Activated effector memory CD4-positive, alpha-beta T cell treated with anti-CD3 and anti-CD28 coated beads, Interleukin-2, amount 50 U/mL, for 16 hours (primary cell): ENCODE data around the gene RIC8A.
A peak's percentile ranks its signal among the peaks of the same experiment; 100 is the strongest.

Experiments
- DNase-seq: peaks from one replicate; pipeline ENCODE4 v3.0.0-alpha.2; 2020

RIC8A gene

DNA sequence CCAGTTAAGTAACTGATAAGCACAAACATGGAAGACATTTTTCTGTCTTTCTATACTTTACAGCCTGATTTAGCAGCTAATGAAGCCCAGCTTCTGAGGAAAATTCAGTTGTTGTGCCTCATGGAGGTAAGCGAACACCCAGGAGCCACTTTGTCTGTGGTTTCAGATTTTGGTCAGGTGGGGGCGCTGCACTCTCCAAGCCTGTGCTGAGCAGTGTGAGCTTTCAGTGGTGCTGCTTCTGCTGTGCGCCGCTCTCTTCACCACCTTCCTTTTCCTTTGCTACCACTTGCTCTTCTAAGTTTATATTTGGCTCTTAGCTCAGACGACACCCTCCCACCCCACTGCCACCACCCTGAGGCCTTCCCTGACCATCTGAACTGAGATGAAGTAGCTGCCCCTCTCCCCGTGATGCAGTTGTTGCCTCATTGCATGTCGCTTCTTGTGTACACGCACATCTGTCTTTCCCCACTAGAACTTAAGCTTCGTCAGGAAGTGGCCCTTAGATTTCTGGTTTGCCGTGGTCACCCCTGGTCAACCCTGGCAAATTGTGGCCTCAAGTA lies 43.3 kb downstream of the RIC8A start:
- peak; percentile 92 for DNase-seq

- DNase-seq = no peak
Observed at GRCh38 chr11:251550-251949, 44.0 kb downstream of the RIC8A start.

GRCh38 chr11:252666-253065 lies 45.2 kb downstream of the RIC8A start:
- DNase-seq = no peak

DNA sequence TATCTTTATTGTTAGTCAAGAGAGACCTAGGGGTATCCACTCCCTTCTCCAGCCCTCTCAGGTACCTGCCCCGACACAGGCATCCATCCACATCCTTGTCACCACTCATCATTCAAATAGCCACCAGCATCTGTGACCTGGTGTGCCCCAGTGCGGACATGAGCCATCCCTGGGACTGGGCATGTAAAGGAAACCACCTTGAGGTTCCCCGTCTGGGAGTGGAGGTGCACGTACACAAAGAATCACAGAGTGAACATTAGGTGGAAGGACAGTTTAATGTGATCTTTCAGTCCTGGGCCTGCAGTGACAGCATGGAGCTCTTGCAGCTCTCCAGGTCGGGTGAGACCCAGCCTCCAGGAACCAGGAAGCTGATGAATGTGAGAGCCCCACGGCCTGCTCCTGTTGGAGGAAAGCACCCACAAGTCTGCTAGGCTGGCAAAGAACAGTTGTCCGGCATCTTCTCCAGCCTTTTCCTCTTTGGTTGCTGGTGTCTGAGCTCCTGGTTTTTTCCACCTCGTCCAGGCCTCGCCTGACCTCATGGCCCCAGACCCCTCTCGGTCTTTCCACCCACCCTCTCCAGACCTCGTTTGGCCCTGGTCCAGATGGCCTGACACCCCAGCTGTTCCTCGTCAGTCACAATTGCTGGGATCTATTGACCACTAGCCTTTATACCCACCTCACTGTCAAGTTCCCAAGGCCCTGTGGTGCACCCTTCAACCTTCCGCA lies 45.8 kb downstream of the RIC8A start:
- DNase-seq = no peak

DNA sequence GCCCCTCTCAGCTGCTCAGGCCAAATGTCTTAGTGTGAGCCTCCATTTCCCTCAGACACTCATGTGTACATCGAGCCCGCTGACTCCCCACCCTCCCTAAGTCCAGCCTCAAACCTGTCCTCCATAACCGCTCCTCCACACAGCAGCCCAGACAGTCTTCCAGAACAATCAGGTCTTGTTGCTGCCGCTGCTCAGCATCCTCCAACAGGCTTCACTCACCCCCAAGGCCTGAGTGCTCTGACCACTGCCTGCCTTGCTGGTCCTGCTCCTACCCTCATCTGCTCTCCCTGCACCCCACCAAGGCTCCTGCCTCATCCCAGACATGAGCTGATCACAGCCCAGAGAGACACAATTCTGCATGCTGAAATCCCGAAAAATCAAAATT lies 46.4 kb downstream of the RIC8A start:
- DNase-seq = no peak

DNA sequence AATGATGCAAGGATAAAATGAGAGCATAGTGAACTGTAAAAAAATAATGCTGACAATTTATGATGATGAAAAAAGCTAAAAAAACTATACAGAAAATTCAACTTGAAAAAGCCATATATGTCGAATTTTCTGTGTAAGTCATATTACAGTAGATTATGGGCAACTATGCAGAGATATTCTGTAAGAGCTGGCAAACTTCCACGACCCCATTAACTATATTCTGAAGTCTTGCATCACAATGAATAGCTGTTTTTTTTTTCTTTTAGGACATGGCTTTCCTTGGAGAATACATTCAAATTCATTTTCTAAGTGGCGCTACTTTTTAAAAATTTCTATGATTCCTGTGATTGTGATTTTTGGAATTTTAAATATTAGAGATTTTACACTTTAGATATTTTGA lies 47.7 kb downstream of the RIC8A start:
- no peak for DNase-seq

GRCh38 chr11:255816-256215 lies 48.3 kb downstream of the RIC8A start:
- no peak for DNase-seq

GRCh38 chr11:256952-257737 lies 49.6 kb downstream of the RIC8A start:
- no peak for DNase-seq

DNA sequence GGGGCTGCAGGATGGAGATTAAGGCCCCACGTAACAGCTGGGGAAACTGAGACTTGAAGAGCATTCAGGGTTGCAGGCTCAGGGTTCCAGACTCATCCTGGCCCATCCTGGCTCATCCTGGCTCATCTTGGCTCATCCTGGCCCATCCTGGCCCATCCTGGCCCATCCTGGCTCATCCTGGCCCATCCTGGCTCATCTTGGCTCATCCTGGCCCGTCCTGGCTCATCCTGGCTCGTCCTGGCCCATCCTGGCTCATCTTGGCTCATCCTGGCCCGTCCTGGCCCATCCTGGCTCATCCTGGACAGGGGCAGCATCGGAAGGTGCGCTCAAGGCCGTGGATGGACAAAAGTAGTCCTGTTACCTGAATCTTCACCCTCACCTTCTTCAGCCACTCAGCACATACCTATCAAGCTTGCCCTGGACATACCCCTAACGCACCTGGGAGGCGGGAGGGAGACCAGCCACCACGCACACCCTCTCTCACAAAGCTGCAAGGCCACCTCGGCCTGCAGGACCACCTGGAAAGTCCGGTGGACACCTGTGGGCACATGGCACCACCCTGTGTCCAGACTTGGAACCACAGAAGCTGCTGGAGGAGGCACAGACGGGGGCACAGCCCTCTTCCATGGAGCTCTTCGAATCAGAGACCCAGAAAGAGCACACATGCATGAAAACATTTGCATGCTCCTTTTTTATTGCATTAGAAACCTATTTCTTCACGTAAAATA lies 50.4 kb downstream of the RIC8A start:
- no peak for DNase-seq

GRCh38 chr11:259413-259812 lies 51.9 kb downstream of the RIC8A start:
- DNase-seq = no peak

DNA sequence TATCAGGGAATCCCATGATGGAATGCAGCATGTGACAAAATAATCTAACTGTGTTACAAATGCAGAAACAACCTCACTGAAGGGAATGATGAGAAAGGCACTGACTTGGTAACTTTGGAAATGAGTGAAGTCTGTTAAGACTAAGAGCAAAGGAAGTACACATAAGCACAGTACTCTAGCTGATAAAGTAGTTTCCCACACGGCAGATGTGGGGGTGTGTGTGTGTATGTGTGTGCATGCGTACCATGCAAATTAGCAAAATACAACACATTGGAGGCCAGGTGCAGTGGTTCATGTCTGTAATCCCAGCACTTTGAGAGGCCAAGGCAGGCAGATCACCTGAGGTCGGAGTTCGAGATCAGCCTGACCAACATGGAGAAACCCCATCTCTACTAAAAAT lies 54.1 kb downstream of the RIC8A start:
- no peak for DNase-seq
